NCI-H524 (cell line): Measurements from ENCODE around the gene OR5L2.
"Not testable (repeated sequence)": the region's sequence is repeated elsewhere in the genome, so short reads cannot be mapped to it uniquely, and the experiment has no call there.

Experiments
- DNase-seq, 2 experiments: peaks; one replicate each; lab custom pipeline; 2025; lab: John Stamatoyannopoulos, UW

The OR5L2 gene

GRCh38 chr11:55826919-55827318 is at the start of gene OR5L2:
Gene OR5L2 (plus strand): TSS chr11:55827219. CDS start chr11:55827219, 0 bp downstream.
- no peak for DNase-seq

DNA sequence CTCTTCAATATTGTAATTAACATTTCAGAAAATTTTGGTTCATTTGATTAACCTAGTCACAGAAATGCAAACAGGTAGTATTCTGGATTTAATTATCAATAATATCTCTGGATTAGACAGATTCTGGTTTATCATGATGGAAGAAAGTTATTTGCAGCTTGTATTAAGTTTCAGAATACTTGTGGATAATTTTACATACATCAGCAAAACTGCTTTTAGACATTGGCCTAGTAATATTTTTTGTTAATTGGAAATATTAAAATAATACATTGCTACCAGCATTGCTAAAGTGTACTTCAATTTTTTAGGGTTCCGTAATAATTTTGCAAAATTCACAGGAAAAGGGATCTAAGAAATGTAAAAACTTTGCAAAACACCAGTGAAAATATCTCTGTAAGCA is 35.4 kb upstream of the OR5L2 start:
- DNase-seq, result no peak

- no peak for DNase-seq
Observed at GRCh38 chr11:55793321-55793720, 33.7 kb upstream of the OR5L2 start.

DNA sequence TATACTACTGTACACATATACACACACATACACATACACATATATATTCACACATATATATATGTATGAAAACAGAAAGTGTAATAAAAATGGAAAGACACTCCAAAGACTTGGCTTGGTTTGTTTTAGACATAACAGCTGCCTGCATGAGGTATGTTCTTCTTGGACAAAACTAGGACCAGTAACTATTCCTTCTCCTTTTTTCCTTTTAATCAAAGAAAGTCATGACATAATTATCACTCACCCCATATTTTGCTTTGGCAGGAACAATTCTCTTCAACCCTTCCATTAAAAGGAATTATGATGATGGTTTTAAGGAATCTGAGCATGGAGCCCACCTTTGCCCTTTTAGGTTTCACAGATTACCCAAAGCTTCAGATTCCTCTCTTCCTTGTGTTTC is 31.8 kb upstream of the OR5L2 start, which contains the start of gene OR5D14:
TSS of gene OR5D14 (plus strand) at position 301 of the 400 bp plus-strand sequence. CDS start at position 301, 0 bp downstream.
- DNase-seq, result no peak

- no peak for DNase-seq
Observed at GRCh38 chr11:55806248-55806647, 20.8 kb upstream of the OR5L2 start.

GRCh38 chr11:55811067-55811466 is 16.0 kb upstream of the OR5L2 start, which contains the start of gene OR5L1:
Gene OR5L1 (plus strand): TSS chr11:55811367. CDS start chr11:55811467, 100 bp downstream.
- no peak for DNase-seq

DNA sequence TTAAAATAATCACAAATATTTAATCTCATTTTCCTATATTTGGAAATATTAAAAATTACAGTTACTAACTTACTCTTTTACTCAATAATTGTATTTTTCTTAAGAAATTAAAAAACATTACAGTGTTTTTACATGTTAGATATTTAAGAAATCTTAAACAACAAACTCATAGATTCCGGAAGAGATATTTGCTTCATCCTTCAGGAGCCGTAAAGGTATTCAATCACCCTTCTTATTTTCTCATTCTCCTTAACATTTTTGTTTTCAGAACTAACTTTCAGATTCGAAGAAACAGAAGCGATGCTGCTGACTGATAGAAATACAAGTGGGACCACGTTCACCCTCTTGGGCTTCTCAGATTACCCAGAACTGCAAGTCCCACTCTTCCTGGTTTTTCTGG is 7.7 kb upstream of the OR5L2 start, which contains the start of gene OR5D18:
TSS of gene OR5D18 (plus strand) at position 301 of the 400 bp plus-strand sequence. CDS start at position 301, 0 bp downstream.
- no peak for DNase-seq

- no peak for DNase-seq
Observed at GRCh38 chr11:55838452-55838851, 11.4 kb downstream of the OR5L2 start, which contains the start of gene OR5D16. Gene OR5D16 (plus strand): TSS chr11:55838752. CDS start chr11:55838752, 0 bp downstream.

DNA sequence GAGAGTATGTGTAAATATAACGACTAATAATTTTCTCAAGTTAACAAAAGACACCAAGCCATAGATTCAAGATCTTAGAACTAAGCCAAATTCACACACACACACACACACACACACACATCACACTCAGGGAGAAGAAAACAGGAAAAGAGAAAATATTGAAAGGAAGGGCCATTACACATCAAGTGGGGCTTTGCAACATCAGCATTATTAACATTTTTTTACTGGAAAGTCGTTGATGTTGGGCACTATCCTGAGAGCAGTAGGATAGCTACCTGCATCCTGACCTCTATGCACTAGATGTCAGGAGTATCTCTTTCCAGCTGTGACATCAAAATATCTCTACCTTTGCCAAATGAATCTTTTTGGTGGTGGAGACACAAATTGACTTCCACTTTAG is 20.4 kb downstream of the OR5L2 start:
- DNase-seq, result no peak

DNA sequence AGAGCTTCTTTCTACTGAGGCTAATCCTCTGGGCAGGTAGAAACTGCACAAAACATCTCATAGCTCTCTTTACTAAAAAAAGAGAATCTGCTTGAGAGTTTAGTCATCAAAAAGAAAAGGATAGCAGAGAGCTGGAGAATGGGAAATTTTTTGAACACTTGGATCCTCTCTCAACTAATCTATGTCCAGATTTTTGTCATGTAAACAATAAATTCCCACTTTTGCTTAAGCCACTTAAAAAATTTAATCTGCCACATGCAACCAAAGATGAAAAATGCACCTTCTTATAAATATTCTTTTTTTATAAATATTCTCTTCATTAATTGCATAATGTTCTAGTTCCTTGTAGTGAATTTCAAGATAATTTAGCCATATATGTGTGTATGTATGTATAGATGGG is 22.0 kb downstream of the OR5L2 start:
- DNase-seq, result no peak

DNA sequence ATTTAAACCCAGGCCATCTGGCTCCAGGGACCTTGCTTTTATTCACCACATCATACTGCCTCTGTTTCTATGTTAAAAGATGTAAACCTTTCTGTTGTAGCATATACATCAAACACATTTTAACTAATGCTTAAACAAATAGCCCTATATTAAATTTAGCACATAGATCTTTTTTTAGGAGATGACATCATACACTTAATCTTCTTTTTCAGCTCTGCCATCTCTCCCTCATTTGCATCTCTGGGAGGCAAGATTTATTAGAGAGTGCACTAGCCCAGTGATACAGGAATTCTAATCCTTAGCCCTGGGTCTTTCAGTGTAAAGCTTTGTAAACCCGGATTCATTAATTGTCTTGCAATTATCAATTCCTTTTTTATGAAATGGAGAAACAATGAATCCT is 25.1 kb downstream of the OR5L2 start:
- no peak for DNase-seq

DNA sequence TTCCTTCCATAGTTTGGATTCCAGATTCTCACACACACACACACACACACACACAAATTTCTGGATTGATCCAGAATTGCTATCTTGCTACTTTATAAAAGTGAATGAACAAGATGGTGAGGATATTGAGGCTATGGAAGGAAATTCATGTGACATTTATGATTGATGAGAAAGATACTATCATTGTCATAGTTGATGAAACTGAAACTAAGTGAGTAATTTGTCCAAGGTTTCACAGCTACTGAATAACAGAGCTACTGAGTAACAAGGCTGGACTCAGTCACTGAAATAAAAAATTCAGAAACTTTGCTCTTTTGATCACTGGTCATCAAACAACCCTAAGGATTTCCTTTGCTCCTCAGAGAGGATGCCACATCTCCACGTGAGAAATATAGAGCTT is 27.7 kb downstream of the OR5L2 start:
- no peak for DNase-seq

DNA sequence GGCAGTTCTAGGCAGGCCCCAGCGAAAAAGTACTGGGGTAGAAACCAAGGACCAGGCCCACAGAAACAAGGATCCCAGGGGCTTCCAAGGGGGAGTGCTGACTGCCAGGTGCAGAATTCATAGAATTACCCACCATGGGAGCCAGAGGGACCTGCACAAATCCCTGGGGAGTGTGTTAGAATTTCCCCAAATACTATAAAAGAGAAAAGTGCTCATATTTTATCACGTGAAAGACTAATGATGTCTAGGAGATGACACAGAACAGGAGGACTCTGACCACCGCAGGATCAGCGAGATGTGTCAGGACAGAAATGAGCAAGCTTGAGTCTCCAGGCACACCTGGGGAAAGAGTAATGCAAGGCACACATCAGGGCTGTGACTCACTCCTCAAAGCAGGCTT is 40.3 kb downstream of the OR5L2 start:
- not testable (repeated sequence) for DNase-seq

DNA sequence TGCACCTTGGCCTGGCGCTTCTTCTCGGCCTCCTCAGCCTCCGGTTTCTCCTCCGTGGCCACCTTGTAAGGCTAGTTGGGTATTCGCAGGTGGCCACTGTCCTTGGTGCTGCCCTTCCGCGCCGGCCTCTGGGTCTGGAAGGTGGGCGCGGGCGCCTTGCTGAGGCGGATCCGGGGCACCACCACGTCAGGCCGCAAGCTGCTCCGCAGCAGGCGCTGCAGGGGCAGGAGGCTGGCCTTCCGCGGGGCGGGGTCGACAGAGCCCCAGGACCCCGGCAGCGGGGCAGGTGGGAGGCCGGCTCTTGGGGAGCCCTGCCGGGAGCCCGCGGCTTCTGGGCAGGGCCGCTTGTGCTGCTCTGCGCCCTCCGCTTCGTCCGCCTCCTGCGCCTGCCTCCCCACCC is 45.7 kb downstream of the OR5L2 start:
- not testable (repeated sequence) for DNase-seq

- not testable (repeated sequence) for DNase-seq
Observed at GRCh38 chr11:55873146-55873545, 46.1 kb downstream of the OR5L2 start.
